ENCODE results near the gene PUM2. TPM values are rescaled to one million over a fixed set of nuclear protein-coding genes. Genes with fewer than 3 reads are reported as not detected.

Gene PUM2
- total and polyA plus RNA-seq, 2 of the 13 experiments (the other 11 are each of a cell fraction or from before 2014, with no cell fraction given), result 69.6 to 69.8 TPM

DNA sequence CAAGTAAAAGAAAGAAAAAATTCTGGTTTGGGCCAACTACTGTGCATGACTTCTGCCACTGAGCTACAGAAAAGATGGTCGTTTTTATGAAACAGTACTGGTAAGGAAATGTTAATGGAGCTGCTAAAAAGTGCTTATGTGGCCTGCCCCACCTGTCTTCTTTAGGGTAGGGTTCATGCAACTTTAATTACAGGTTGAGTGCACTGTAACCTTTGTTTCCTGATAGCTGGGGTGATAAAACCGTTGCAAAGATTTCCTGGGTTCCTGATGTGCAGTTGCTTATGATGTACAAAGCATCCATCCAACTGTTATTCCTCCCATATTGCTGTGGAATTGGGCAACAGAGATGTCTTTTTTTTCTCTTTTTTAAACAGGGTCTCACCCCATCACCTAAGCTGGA, 34.3 kb upstream of the PUM2 start:
- TF ChIP-seq, protein P1, sequence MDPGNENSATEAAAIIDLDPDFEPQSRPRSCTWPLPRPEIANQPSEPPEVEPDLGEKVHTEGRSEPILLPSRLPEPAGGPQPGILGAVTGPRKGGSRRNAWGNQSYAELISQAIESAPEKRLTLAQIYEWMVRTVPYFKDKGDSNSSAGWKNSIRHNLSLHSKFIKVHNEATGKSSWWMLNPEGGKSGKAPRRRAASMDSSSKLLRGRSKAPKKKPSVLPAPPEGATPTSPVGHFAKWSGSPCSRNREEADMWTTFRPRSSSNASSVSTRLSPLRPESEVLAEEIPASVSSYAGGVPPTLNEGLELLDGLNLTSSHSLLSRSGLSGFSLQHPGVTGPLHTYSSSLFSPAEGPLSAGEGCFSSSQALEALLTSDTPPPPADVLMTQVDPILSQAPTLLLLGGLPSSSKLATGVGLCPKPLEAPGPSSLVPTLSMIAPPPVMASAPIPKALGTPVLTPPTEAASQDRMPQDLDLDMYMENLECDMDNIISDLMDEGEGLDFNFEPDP (CRISPR knock-in tag; conservative IDR thresholded peaks at IDR 0.05), result 0 out of 2 replicates have a peak, but pooled peaks have one; percentile 48
- TF ChIP-seq ZMYM4 (CRISPR knock-in tag; IDR thresholded peaks at IDR 0.05), result no peak
- no peak for TF ChIP-seq ZNF546 (CRISPR knock-in tag; conservative IDR thresholded peaks at IDR 0.05)
- Histone ChIP-seq H2AFZ (ENCODE audit: low read length) (no peak overlapping the region), H3K79me2 (ENCODE audit: insufficient read depth, low read length) (no peaks in the 10 kb centered on the region), H3K9ac (ENCODE audit: insufficient read depth, low read depth, low read length) (no peak overlapping the region), H3K4me2 (ENCODE audit: low read depth, low read length) (no peak overlapping the region), H3K9me3 (ENCODE audit: low read length) (no peaks in the 10 kb centered on the region), H3K36me3 (replicated peaks in 1 of 2; ENCODE audit: control insufficient read depth in 1 of 2, insufficient read depth in 2 of 2, low read length in 2 of 2) (no peaks in the 10 kb centered on the region), H3K4me1 (ENCODE audit: insufficient read depth, low read length) (peaks cover 24% of the 10 kb centered on the region), H3K27me3 (ENCODE audit: control insufficient read depth in 1 of 2, insufficient read depth in 2 of 2, low read length in 2 of 2) (peaks cover 2 to 9% of the 10 kb centered on the region in 2 experiments; a peak in 3 of 5 replicates), H3K4me3 (replicated peaks in 1 of 3; ENCODE audit: insufficient read depth in 1 of 3, low read depth in 2 of 3, low read length in 3 of 3) (no peak overlapping the region), H3K27ac (ENCODE audit: extremely low read length, insufficient read depth, low read length) (no peak overlapping the region), H4K20me1 (ENCODE audit: insufficient read depth, low read length) (no peaks in the 10 kb centered on the region)
- BruUV-seq (replicated peaks), result no TSS peak
- ATAC-seq, result no peak
- in situ Hi-C loops (cut with HindIII; ENCODE audit: extremely low pct_ligation_motif_present, low pct_unique_long_range_greater_than_20kb), result loop anchor here (25.0 kb wide), 1 partner anchor 602 kb away; no protein-coding TSS in a partner anchor
- no peak for DNase-seq (ENCODE audit: low spot score)
- FAIRE-seq, result no peak
- intact Hi-C loops (cut with micrococcal nuclease; ENCODE audit: unreplicated experiment), result no loop called here
- ChIA-PET POLR2A (interaction anchor here (0.6 to 0.8 kb wide), 2 partner anchors 33 to 64 kb away, joined by 3 read pairs; no protein-coding TSS in a partner anchor), CTCF (ENCODE audit: low intra/inter-chr PET ratio, low total read pairs) (no interaction called here)
- WGBS (ENCODE audit: low lambda C conversion rate), result 10% methylated on average over 2 of the region's 2 CpGs

GRCh38 chr2:20382965-20383810, 32.5 kb upstream of the PUM2 start:
- no peak overlapping the region for H3K4me3 ChIP-seq (replicated peaks in 1 of 3; ENCODE audit: insufficient read depth in 1 of 3, low read depth in 2 of 3, low read length in 3 of 3)
- peak overlapping the region; percentile 56 for H3K4me2 ChIP-seq (ENCODE audit: low read depth, low read length)
- no peak overlapping the region for H3K27ac ChIP-seq (ENCODE audit: extremely low read length, insufficient read depth, low read length)
- H3K27me3 ChIP-seq (ENCODE audit: control insufficient read depth in 1 of 2, insufficient read depth in 2 of 2, low read length in 2 of 2), result peaks cover 0 to 5% of the 10 kb centered on the region in 2 experiments; a peak in 4 of 5 replicates
- no TSS peak for BruUV-seq (replicated peaks)
- 16% methylated on average over 9 of the region's 9 CpGs for WGBS (ENCODE audit: low lambda C conversion rate)
- H3K36me3 ChIP-seq (replicated peaks in 1 of 2; ENCODE audit: control insufficient read depth in 1 of 2, insufficient read depth in 2 of 2, low read length in 2 of 2), result no peaks in the 10 kb centered on the region
- H4K20me1 ChIP-seq (ENCODE audit: insufficient read depth, low read length), result no peaks in the 10 kb centered on the region
- FAIRE-seq (no peak), ATAC-seq (no peak), DNase-seq (ENCODE audit: low spot score) (no peak)
- no peaks in the 10 kb centered on the region for H3K9me3 ChIP-seq (ENCODE audit: low read length)
- no peaks in the 10 kb centered on the region for H3K79me2 ChIP-seq (ENCODE audit: insufficient read depth, low read length)
- intact Hi-C loops (cut with micrococcal nuclease; ENCODE audit: unreplicated experiment), result no loop called here
- H3K4me1 ChIP-seq (ENCODE audit: insufficient read depth, low read length), result peaks cover 38% of the 10 kb centered on the region
- ChIA-PET CTCF (ENCODE audit: low intra/inter-chr PET ratio, low total read pairs) (no interaction called here), POLR2A (interaction anchor here (0.8 to 1.2 kb wide), 2 partner anchors 64 kb away, joined by 3 to 4 read pairs; partner anchors contain the start of gene RHOB)
- H2AFZ ChIP-seq (ENCODE audit: low read length), result no peak overlapping the region
- in situ Hi-C loops (cut with HindIII; ENCODE audit: extremely low pct_ligation_motif_present, low pct_unique_long_range_greater_than_20kb), result loop anchor here (25.0 kb wide), 1 partner anchor 604 kb away; no protein-coding TSS in a partner anchor
- no peak overlapping the region for H3K9ac ChIP-seq (ENCODE audit: insufficient read depth, low read depth, low read length)
- TF ChIP-seq, protein P2, sequence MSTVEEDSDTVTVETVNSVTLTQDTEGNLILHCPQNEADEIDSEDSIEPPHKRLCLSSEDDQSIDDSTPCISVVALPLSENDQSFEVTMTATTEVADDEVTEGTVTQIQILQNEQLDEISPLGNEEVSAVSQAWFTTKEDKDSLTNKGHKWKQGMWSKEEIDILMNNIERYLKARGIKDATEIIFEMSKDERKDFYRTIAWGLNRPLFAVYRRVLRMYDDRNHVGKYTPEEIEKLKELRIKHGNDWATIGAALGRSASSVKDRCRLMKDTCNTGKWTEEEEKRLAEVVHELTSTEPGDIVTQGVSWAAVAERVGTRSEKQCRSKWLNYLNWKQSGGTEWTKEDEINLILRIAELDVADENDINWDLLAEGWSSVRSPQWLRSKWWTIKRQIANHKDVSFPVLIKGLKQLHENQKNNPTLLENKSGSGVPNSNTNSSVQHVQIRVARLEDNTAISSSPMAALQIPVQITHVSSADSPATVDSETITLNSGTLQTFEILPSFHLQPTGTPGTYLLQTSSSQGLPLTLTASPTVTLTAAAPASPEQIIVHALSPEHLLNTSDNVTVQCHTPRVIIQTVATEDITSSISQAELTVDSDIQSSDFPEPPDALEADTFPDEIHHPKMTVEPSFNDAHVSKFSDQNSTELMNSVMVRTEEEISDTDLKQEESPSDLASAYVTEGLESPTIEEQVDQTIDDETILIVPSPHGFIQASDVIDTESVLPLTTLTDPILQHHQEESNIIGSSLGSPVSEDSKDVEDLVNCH (CRISPR knock-in tag; IDR thresholded peaks at IDR 0.05), result no peak
- TF ChIP-seq ZNF660 (CRISPR knock-in tag; IDR thresholded peaks at IDR 0.05; ENCODE audit: borderline replicate concordance, low read depth) (no peak), MBNL3 (CRISPR knock-in tag; conservative IDR thresholded peaks at IDR 0.05) (no peak), NFE2L2 (IDR thresholded peaks at IDR 0.05; ENCODE audit: low read length) (no peak), ZNF367 (CRISPR knock-in tag; IDR thresholded peaks at IDR 0.05; ENCODE audit: borderline replicate concordance) (no peak)
- TF ChIP-seq, protein P3, sequence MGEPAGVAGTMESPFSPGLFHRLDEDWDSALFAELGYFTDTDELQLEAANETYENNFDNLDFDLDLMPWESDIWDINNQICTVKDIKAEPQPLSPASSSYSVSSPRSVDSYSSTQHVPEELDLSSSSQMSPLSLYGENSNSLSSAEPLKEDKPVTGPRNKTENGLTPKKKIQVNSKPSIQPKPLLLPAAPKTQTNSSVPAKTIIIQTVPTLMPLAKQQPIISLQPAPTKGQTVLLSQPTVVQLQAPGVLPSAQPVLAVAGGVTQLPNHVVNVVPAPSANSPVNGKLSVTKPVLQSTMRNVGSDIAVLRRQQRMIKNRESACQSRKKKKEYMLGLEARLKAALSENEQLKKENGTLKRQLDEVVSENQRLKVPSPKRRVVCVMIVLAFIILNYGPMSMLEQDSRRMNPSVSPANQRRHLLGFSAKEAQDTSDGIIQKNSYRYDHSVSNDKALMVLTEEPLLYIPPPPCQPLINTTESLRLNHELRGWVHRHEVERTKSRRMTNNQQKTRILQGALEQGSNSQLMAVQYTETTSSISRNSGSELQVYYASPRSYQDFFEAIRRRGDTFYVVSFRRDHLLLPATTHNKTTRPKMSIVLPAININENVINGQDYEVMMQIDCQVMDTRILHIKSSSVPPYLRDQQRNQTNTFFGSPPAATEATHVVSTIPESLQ (CRISPR knock-in tag; conservative IDR thresholded peaks at IDR 0.05), result no peak
